ENCODE measurements around the gene TMED7. TPM values are rescaled to one million over a fixed set of nuclear protein-coding genes. Genes with fewer than 3 reads are reported as not detected.

The TMED7 gene
- total and polyA plus RNA-seq, 4 experiments from 2014 or later, result 32.1 to 49.5 (median 42.2) TPM

- Histone ChIP-seq H3K4me1 (ENCODE audit: insufficient read depth, low read length) (no peaks in the 10 kb centered on the region), H3K36me3 (ENCODE audit: insufficient read depth, low read length) (no peaks in the 10 kb centered on the region), H3K9me3 (ENCODE audit: control insufficient read depth in 1 of 2, low read length in 2 of 2) (no peaks in the 10 kb centered on the region), H3K27ac (ENCODE audit: low read depth, low read length) (no peak overlapping the region), H3K4me3 (ENCODE audit: low read length in 2 of 2) (no peak overlapping the region), H3K27me3 (ENCODE audit: insufficient read depth, low read length) (no peaks in the 10 kb centered on the region)
- intact Hi-C loops (cut with micrococcal nuclease), result no loop called here
- Mint-ChIP-seq H3K27ac (no peak overlapping the region), H3K9me3 (no peaks in the 10 kb centered on the region), H3K27me3 (no peaks in the 10 kb centered on the region), H3K4me3 (no peak overlapping the region), H3K4me1 (no peaks in the 10 kb centered on the region), H3K36me3 (no peaks in the 10 kb centered on the region)
- no peak for DNase-seq
- POLR2A ChIA-PET (ENCODE audit: partially characterized antibody), result no interaction called here
- CTCF ChIA-PET (ENCODE audit: partially characterized antibody), result interaction anchor here (0.9 to 5.6 kb wide), 7 partner anchors 13 to 284 kb away, joined by 3 to 48 read pairs (median 4); no protein-coding TSS in a partner anchor
Measured at GRCh38 chr5:115588640-115589039, 37.2 kb downstream of the TMED7 start.

- Mint-ChIP-seq H3K9me3 (no peaks in the 10 kb centered on the region), H3K4me3 (no peak overlapping the region), H3K27ac (no peak overlapping the region), H3K27me3 (no peaks in the 10 kb centered on the region), H3K4me1 (no peaks in the 10 kb centered on the region), H3K36me3 (no peaks in the 10 kb centered on the region)
- intact Hi-C loops (cut with micrococcal nuclease), result loop anchor here (1.0 to 2.0 kb wide), 3 partner anchors 277 to 1974 kb away; no protein-coding TSS in a partner anchor
- Histone ChIP-seq H3K9me3 (ENCODE audit: control insufficient read depth in 1 of 2, low read length in 2 of 2) (no peaks in the 10 kb centered on the region), H3K27ac (ENCODE audit: low read depth, low read length) (no peak overlapping the region), H3K4me3 (ENCODE audit: low read length in 2 of 2) (no peak overlapping the region), H3K36me3 (ENCODE audit: insufficient read depth, low read length) (no peaks in the 10 kb centered on the region), H3K27me3 (ENCODE audit: insufficient read depth, low read length) (no peaks in the 10 kb centered on the region), H3K4me1 (ENCODE audit: insufficient read depth, low read length) (no peaks in the 10 kb centered on the region)
- POLR2A ChIA-PET (ENCODE audit: partially characterized antibody), result no interaction called here
- CTCF ChIA-PET (ENCODE audit: partially characterized antibody), result interaction anchor here (5.6 kb wide), 2 partner anchors 11 to 277 kb away, joined by 42 to 48 read pairs; no protein-coding TSS in a partner anchor
- peak in 4 of 5 donors; percentile 19 to 37 (median 30) for DNase-seq
Measured at GRCh38 chr5:115586525-115587146, 39.2 kb downstream of the TMED7 start.

GRCh38 chr5:115585265-115585664, 40.6 kb downstream of the TMED7 start:
- DNase-seq, result no peak
- Mint-ChIP-seq H3K27me3 (no peaks in the 10 kb centered on the region), H3K4me3 (no peak overlapping the region), H3K36me3 (peaks cover 0 to 4% of the 10 kb centered on the region in 2 donors), H3K27ac (no peak overlapping the region), H3K9me3 (no peaks in the 10 kb centered on the region), H3K4me1 (no peaks in the 10 kb centered on the region)
- no peaks in the 10 kb centered on the region for H3K27me3 ChIP-seq (ENCODE audit: insufficient read depth, low read length)
- H3K4me3 ChIP-seq (ENCODE audit: low read length in 2 of 2), result no peak overlapping the region
- no peak overlapping the region for H3K27ac ChIP-seq (ENCODE audit: low read depth, low read length)
- H3K4me1 ChIP-seq (ENCODE audit: insufficient read depth, low read length), result no peaks in the 10 kb centered on the region
- POLR2A ChIA-PET (ENCODE audit: partially characterized antibody), result no interaction called here
- no peaks in the 10 kb centered on the region for H3K36me3 ChIP-seq (ENCODE audit: insufficient read depth, low read length)
- intact Hi-C loops (cut with micrococcal nuclease), result no loop called here
- CTCF ChIA-PET (ENCODE audit: partially characterized antibody), result interaction anchor here (0.7 to 2.9 kb wide), 5 partner anchors 11 to 276 kb away, joined by 3 to 20 read pairs (median 5); no protein-coding TSS in a partner anchor
- H3K9me3 ChIP-seq (ENCODE audit: control insufficient read depth in 1 of 2, low read length in 2 of 2), result no peaks in the 10 kb centered on the region

- H3K27me3 ChIP-seq (ENCODE audit: insufficient read depth, low read length), result no peaks in the 10 kb centered on the region
- no peaks in the 10 kb centered on the region for H3K36me3 ChIP-seq (ENCODE audit: insufficient read depth, low read length)
- H3K27ac Mint-ChIP-seq, result no peak overlapping the region
- no peak overlapping the region for H3K4me3 Mint-ChIP-seq
- H3K9me3 Mint-ChIP-seq, result no peaks in the 10 kb centered on the region
- H3K4me1 ChIP-seq (ENCODE audit: insufficient read depth, low read length), result no peaks in the 10 kb centered on the region
- no peak overlapping the region for H3K4me3 ChIP-seq (ENCODE audit: low read length in 2 of 2)
- CTCF ChIA-PET (ENCODE audit: partially characterized antibody), result interaction anchor here (1.2 to 2.9 kb wide), 4 partner anchors 10 to 275 kb away, joined by 4 to 20 read pairs (median 6); no protein-coding TSS in a partner anchor
- no peak overlapping the region for H3K27ac ChIP-seq (ENCODE audit: low read depth, low read length)
- no peak for DNase-seq
- H3K27me3 Mint-ChIP-seq, result no peaks in the 10 kb centered on the region
- no peaks in the 10 kb centered on the region for H3K4me1 Mint-ChIP-seq
- POLR2A ChIA-PET (ENCODE audit: partially characterized antibody), result no interaction called here
- no peaks in the 10 kb centered on the region for H3K9me3 ChIP-seq (ENCODE audit: control insufficient read depth in 1 of 2, low read length in 2 of 2)
- intact Hi-C loops (cut with micrococcal nuclease), result no loop called here
- peaks cover 0 to 5% of the 10 kb centered on the region in 2 donors for H3K36me3 Mint-ChIP-seq
Measured at GRCh38 chr5:115584501-115584900, 41.3 kb downstream of the TMED7 start.

GRCh38 chr5:115583474-115583873, 42.4 kb downstream of the TMED7 start:
- no peak overlapping the region for H3K4me3 Mint-ChIP-seq
- H3K9me3 Mint-ChIP-seq, result no peaks in the 10 kb centered on the region
- peaks cover 0 to 5% of the 10 kb centered on the region in 2 donors for H3K36me3 Mint-ChIP-seq
- Histone ChIP-seq H3K27ac (ENCODE audit: low read depth, low read length) (no peak overlapping the region), H3K4me1 (ENCODE audit: insufficient read depth, low read length) (no peaks in the 10 kb centered on the region), H3K27me3 (ENCODE audit: insufficient read depth, low read length) (no peaks in the 10 kb centered on the region), H3K9me3 (ENCODE audit: control insufficient read depth in 1 of 2, low read length in 2 of 2) (no peaks in the 10 kb centered on the region), H3K4me3 (ENCODE audit: low read length in 2 of 2) (no peak overlapping the region), H3K36me3 (ENCODE audit: insufficient read depth, low read length) (no peaks in the 10 kb centered on the region)
- no peak for DNase-seq
- intact Hi-C loops (cut with micrococcal nuclease), result no loop called here
- H3K27me3 Mint-ChIP-seq, result no peaks in the 10 kb centered on the region
- POLR2A ChIA-PET (ENCODE audit: partially characterized antibody), result no interaction called here
- H3K4me1 Mint-ChIP-seq, result no peaks in the 10 kb centered on the region
- CTCF ChIA-PET (ENCODE audit: partially characterized antibody), result interaction anchor here (2.5 to 2.9 kb wide), 2 partner anchors 9 to 274 kb away, joined by 6 to 20 read pairs; no protein-coding TSS in a partner anchor
- H3K27ac Mint-ChIP-seq, result no peak overlapping the region

- ChIA-PET POLR2A (ENCODE audit: partially characterized antibody) (no interaction called here), CTCF (ENCODE audit: partially characterized antibody) (interaction anchor here (0.9 to 2.0 kb wide), 5 partner anchors 9 to 272 kb away, joined by 3 to 6 read pairs (median 4); no protein-coding TSS in a partner anchor)
- DNase-seq, result no peak
- Histone ChIP-seq H3K27ac (ENCODE audit: low read depth, low read length) (no peak overlapping the region), H3K4me1 (ENCODE audit: insufficient read depth, low read length) (no peaks in the 10 kb centered on the region), H3K4me3 (ENCODE audit: low read length in 2 of 2) (no peak overlapping the region), H3K36me3 (ENCODE audit: insufficient read depth, low read length) (no peaks in the 10 kb centered on the region), H3K9me3 (ENCODE audit: control insufficient read depth in 1 of 2, low read length in 2 of 2) (no peaks in the 10 kb centered on the region), H3K27me3 (ENCODE audit: insufficient read depth, low read length) (no peaks in the 10 kb centered on the region)
- H3K4me3 Mint-ChIP-seq, result no peak overlapping the region
- intact Hi-C loops (cut with micrococcal nuclease), result no loop called here
- peaks cover 0 to 2% (median 0%) of the 10 kb centered on the region in 8 donors for H3K9me3 Mint-ChIP-seq
- no peaks in the 10 kb centered on the region for H3K4me1 Mint-ChIP-seq
- peak overlapping the region in 1 of 7 donors; percentile 29 for H3K27ac Mint-ChIP-seq
- H3K36me3 Mint-ChIP-seq, result peaks cover 0 to 5% of the 10 kb centered on the region in 2 donors
- H3K27me3 Mint-ChIP-seq, result no peaks in the 10 kb centered on the region
Measured at GRCh38 chr5:115580941-115581340, 44.9 kb downstream of the TMED7 start.

- CTCF ChIA-PET (ENCODE audit: partially characterized antibody), result interaction anchor here (14.3 kb wide), 1 partner anchor 267 kb away, joined by 417 read pairs; no protein-coding TSS in a partner anchor
- H3K27ac ChIP-seq (ENCODE audit: low read depth, low read length), result no peak overlapping the region
- intact Hi-C loops (cut with micrococcal nuclease), result no loop called here
Measured at GRCh38 chr5:115579747-115580173, 46.1 kb downstream of the TMED7 start.

More at GRCh38 chr5:115579747-115580173, 46.1 kb downstream of the TMED7 start:
- peaks cover 0 to 2% (median 0%) of the 10 kb centered on the region in 8 donors for H3K9me3 Mint-ChIP-seq
- Histone ChIP-seq H3K9me3 (ENCODE audit: control insufficient read depth in 1 of 2, low read length in 2 of 2) (no peaks in the 10 kb centered on the region), H3K4me3 (ENCODE audit: low read length in 2 of 2) (no peak overlapping the region), H3K27me3 (ENCODE audit: insufficient read depth, low read length) (no peaks in the 10 kb centered on the region), H3K4me1 (ENCODE audit: insufficient read depth, low read length) (no peaks in the 10 kb centered on the region), H3K36me3 (ENCODE audit: insufficient read depth, low read length) (no peaks in the 10 kb centered on the region)
- POLR2A ChIA-PET (ENCODE audit: partially characterized antibody), result no interaction called here
- no peak for DNase-seq
- no peak overlapping the region for H3K4me3 Mint-ChIP-seq
- no peaks in the 10 kb centered on the region for H3K4me1 Mint-ChIP-seq
- H3K27me3 Mint-ChIP-seq, result no peaks in the 10 kb centered on the region
- peaks cover 0 to 5% of the 10 kb centered on the region in 2 donors for H3K36me3 Mint-ChIP-seq
- H3K27ac Mint-ChIP-seq, result no peak overlapping the region
